ENCODE measurements around the gene GALR3. TPM values are rescaled to one million over a fixed set of nuclear protein-coding genes. Genes with fewer than 3 reads are reported as not detected.

The GALR3 gene
- total and polyA plus RNA-seq, 2 of the 8 experiments (the other 6 are each of a cell fraction or from before 2014, with no cell fraction given): 0.84 to 1.1 TPM

DNA sequence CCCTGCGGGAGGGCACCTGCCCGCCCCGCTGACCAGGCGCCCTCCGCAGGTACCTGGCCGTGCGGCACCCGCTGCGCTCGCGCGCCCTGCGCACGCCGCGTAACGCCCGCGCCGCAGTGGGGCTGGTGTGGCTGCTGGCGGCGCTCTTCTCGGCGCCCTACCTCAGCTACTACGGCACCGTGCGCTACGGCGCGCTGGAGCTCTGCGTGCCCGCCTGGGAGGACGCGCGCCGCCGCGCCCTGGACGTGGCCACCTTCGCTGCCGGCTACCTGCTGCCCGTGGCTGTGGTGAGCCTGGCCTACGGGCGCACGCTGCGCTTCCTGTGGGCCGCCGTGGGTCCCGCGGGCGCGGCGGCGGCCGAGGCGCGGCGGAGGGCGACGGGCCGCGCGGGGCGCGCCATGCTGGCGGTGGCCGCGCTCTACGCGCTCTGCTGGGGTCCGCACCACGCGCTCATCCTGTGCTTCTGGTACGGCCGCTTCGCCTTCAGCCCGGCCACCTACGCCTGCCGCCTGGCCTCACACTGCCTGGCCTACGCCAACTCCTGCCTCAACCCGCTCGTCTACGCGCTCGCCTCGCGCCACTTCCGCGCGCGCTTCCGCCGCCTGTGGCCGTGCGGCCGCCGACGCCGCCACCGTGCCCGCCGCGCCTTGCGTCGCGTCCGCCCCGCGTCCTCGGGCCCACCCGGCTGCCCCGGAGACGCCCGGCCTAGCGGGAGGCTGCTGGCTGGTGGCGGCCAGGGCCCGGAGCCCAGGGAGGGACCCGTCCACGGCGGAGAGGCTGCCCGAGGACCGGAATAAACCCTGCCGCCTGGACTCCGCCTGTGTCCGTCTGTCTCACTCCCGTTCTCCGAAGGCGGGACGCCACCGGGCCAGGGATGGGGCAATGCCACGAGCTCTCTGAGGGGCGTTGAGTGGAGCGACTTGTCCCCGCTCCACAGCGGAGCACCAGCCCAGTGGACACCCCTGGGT, 1.8 kb downstream of the GALR3 start (continued):
- TF ChIP-seq, protein P1, sequence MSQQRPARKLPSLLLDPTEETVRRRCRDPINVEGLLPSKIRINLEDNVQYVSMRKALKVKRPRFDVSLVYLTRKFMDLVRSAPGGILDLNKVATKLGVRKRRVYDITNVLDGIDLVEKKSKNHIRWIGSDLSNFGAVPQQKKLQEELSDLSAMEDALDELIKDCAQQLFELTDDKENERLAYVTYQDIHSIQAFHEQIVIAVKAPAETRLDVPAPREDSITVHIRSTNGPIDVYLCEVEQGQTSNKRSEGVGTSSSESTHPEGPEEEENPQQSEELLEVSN (IDR thresholded peaks at IDR 0.05): peak; percentile 20; the same call in 1 of the 2 replicates
- TF ChIP-seq HDAC2 (IDR thresholded peaks at IDR 0.05; ENCODE audit: borderline replicate concordance in 1 of 2, low read depth in 2 of 2, low read length in 2 of 2) (0 out of 4 replicates have a peak, but pooled peaks of 1 of the 2 experiments have one; percentile 5), NRF1 (IDR thresholded peaks at IDR 0.05; ENCODE audit: low read depth, low read length) (no peak), NANOG (IDR thresholded peaks at IDR 0.05; ENCODE audit: insufficient read depth, low read depth, low read length, poor library complexity, severe bottlenecking) (no peak), SIRT6 (IDR thresholded peaks at IDR 0.05; ENCODE audit: low read length) (no peak), EZH2 (IDR thresholded peaks at IDR 0.05; ENCODE audit: low read depth, low read length, severe bottlenecking) (peak; percentile 64), ASH2L (IDR thresholded peaks at IDR 0.05; ENCODE audit: low read length) (peak; percentile 12), RAD21 (IDR thresholded peaks at IDR 0.05 in 1 of 2, conservative IDR thresholded peaks at IDR 0.05 in 1 of 2; ENCODE audit: low read depth in 2 of 2, low read length in 2 of 2) (peak in 1 of 2 experiments; percentile 26; a peak in 1 of 4 replicates), RBBP5 (IDR thresholded peaks at IDR 0.05; ENCODE audit: borderline replicate concordance, low read depth, low read length) (0 out of 2 replicates have a peak, but pooled peaks have one; percentile 26), GTF2F1 (IDR thresholded peaks at IDR 0.05; ENCODE audit: borderline replicate concordance, low read depth, low read length) (0 out of 2 replicates have a peak, but pooled peaks have one; percentile 7), EGR1 (IDR thresholded peaks at IDR 0.05; ENCODE audit: borderline replicate concordance, low read depth, low read length) (no peak), TCF12 (IDR thresholded peaks at IDR 0.05; ENCODE audit: low read depth, low read length) (0 out of 2 replicates have a peak, but pooled peaks have one; percentile 44), TAF1 (IDR thresholded peaks at IDR 0.05; ENCODE audit: low read depth, low read length) (0 out of 2 replicates have a peak, but pooled peaks have one; percentile 23)
- TF ChIP-seq, protein P2, sequence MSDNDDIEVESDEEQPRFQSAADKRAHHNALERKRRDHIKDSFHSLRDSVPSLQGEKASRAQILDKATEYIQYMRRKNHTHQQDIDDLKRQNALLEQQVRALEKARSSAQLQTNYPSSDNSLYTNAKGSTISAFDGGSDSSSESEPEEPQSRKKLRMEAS (IDR thresholded peaks at IDR 0.05): peak; percentile 72
- TF ChIP-seq, protein P3, sequence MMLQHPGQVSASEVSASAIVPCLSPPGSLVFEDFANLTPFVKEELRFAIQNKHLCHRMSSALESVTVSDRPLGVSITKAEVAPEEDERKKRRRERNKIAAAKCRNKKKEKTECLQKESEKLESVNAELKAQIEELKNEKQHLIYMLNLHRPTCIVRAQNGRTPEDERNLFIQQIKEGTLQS (IDR thresholded peaks at IDR 0.05; ENCODE audit: insufficient read depth, low read depth, low read length): no peak

Data from H1 (cell line).